ENCODE data around the gene DTD1.

- TF ChIP-seq CTCF (conservative IDR thresholded peaks at IDR 0.05; ENCODE audit: low read length) (no peak), EZH2phosphoT487 (IDR thresholded peaks at IDR 0.05; ENCODE audit: borderline replicate concordance, low read depth, low read length) (no peak)
Observed at GRCh38 chr20:18650224-18650623, 62.4 kb downstream of the DTD1 start.
